Fibroblast of lung (primary cell): ENCODE data around the gene GOLGA3. TPM values are rescaled to one million over a fixed set of nuclear protein-coding genes. Genes with fewer than 3 reads are reported as not detected.
"Not testable (repeated sequence)": the region's sequence is repeated elsewhere in the genome, so short reads cannot be mapped to it uniquely, and the experiment has no call there.

ENCODE experiments used
- DNase-seq, 2 donors: peaks; one replicate each; pipeline versions ENCODE4 v3.0.0 to v3.0.0-alpha.2; 2010; ENCODE audit warnings: low read depth in 2 of 2
- H2AFZ ChIP-seq: 2 replicates; pipeline ENCODE4 v1.5.1; 2012; ENCODE audit warnings: low read length, control low read depth, inconsistent platforms
- H3K27ac ChIP-seq: 2 replicates; pipeline ENCODE4 v1.5.1; 2011; ENCODE audit warnings: low read length, control low read depth; ENCODE audit not compliant: insufficient read depth
- H3K27me3 ChIP-seq: 2 replicates; pipeline ENCODE4 v1.5.1; 2011; ENCODE audit warnings: mild to moderate bottlenecking, low read length; ENCODE audit not compliant: control insufficient read depth, insufficient read depth
- H3K36me3 ChIP-seq: 2 replicates; pipeline ENCODE4 v1.5.1; 2011; ENCODE audit warnings: low read length; ENCODE audit not compliant: control insufficient read depth, insufficient read depth
- H3K4me1 ChIP-seq: 2 replicates; pipeline ENCODE4 v1.5.1; 2011; ENCODE audit warnings: low read length; ENCODE audit not compliant: control insufficient read depth, insufficient read depth; ENCODE audit errors: extremely low read depth
- H3K4me2 ChIP-seq: 2 replicates; pipeline ENCODE4 v1.5.1; 2011; ENCODE audit warnings: low read length, control low read depth; ENCODE audit not compliant: insufficient read depth; ENCODE audit errors: extremely low read depth
- H3K4me3 ChIP-seq, 4 experiments: fragments of 200-600 bp in 1 of 4; sonication (generic) in 1 of 4; replicated peaks in 1 of 4; 2 replicates each; pipeline ENCODE4 v1.5.1; 2011 to 2016; ENCODE audit warnings: low read length in 4 of 4, low read depth in 3 of 4, mild to moderate bottlenecking in 3 of 4, control low read depth in 2 of 4, inconsistent platforms in 1 of 4, mixed read lengths in 1 of 4; ENCODE audit not compliant: insufficient read depth in 1 of 4; ENCODE audit errors: control extremely low read depth in 1 of 4
- H3K79me2 ChIP-seq: 2 replicates; pipeline ENCODE4 v1.5.1; 2012; ENCODE audit warnings: mild to moderate bottlenecking, low read length, inconsistent platforms; ENCODE audit not compliant: control insufficient read depth, insufficient read depth
- H3K9ac ChIP-seq: 2 replicates; pipeline ENCODE4 v1.5.1; 2011; ENCODE audit warnings: mild to moderate bottlenecking, low read length, control low read depth; ENCODE audit not compliant: insufficient read depth
- H3K9me3 ChIP-seq: 2 replicates; pipeline ENCODE4 v1.5.1; 2012; ENCODE audit warnings: low read depth, low read length; ENCODE audit not compliant: control insufficient read depth, insufficient read depth
- H4K20me1 ChIP-seq: 2 replicates; pipeline ENCODE4 v1.5.1; 2011; ENCODE audit warnings: low read length; ENCODE audit not compliant: control insufficient read depth, insufficient read depth; ENCODE audit errors: extremely low read depth
- EZH2 ChIP-seq: IDR thresholded peaks from 2 replicates; pipeline ENCODE4 v1.5.1; 2012; ENCODE audit warnings: low read length, control low read depth, mild to moderate bottlenecking; ENCODE audit errors: missing control alignments
- polyA plus RNA-seq, 2 donors: library from polyadenylated mRNA; depleted of rRNA in 1 of 2; stranded (reverse) in 1 of 2; unstranded in 1 of 2; fragments of >200 nt; gene quantifications; 2 replicates each; pipeline ENCODE4 v1.2.1, GENCODE V29; 2011 to 2012; ENCODE audit warnings: missing spikeins in 1 of 2
- total RNA-seq: library from RNA; depleted of rRNA; stranded (reverse); fragments of >200 nt; gene quantifications from 2 replicates; pipeline ENCODE4 v1.2.1, GENCODE V29; 2014
- TF ChIP-seq, protein P1 (sequence below), 2 donors: IDR thresholded peaks in 1 of 2; conservative IDR thresholded peaks in 1 of 2; 1 replicate in 1 of 2; 2 replicates in 1 of 2; pipeline ENCODE4 v1.5.1; 2011 to 2012; ENCODE audit warnings: low read length in 2 of 2, control low read depth in 1 of 2, inconsistent platforms in 1 of 2, low read depth in 1 of 2, mild to moderate bottlenecking in 1 of 2

GOLGA3 gene
- total and polyA plus RNA-seq, 2 donors (not counting 1 experiment from before 2014, with no cell fraction given) = 28.3 to 133 TPM

DNA sequence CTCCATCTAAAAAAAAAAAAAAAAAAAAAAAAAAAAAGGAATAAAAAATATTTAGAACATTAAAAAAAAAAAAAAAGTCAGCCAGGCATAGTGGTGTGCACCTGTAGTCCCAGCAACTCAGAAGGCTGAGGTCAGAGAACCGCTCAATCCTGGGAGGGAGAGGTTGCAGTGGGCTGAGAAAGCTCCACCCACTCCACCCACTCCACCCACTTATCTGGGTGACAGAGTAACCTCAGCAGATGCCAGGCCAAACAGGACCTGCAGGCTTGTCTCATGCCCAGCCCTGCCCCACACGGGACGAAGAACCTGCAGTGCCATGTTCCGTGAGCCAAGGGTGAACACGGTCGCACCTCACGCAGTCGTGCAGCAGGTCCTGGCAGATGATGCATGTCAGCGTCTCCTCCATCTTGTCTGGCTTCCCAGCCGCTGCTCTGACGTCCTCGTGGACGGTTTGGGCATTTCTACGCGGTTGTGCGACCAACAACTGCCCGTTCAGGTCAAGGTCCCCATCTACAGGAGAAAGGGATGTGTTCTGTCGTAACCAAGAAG is 30.1 kb upstream of the GOLGA3 start:
- Histone ChIP-seq H2AFZ (no peak overlapping the region), H3K9ac (no peak overlapping the region), H3K4me3 (no peak overlapping the region), H3K4me2 (no peak overlapping the region), H3K4me1 (no peaks in the 10 kb centered on the region), H3K27me3 (no peaks in the 10 kb centered on the region), H4K20me1 (no peaks in the 10 kb centered on the region), H3K79me2 (no peaks in the 10 kb centered on the region), H3K27ac (no peak overlapping the region), H3K36me3 (peaks cover 27% of the 10 kb centered on the region), H3K9me3 (no peaks in the 10 kb centered on the region)
- TF ChIP-seq, protein P1, sequence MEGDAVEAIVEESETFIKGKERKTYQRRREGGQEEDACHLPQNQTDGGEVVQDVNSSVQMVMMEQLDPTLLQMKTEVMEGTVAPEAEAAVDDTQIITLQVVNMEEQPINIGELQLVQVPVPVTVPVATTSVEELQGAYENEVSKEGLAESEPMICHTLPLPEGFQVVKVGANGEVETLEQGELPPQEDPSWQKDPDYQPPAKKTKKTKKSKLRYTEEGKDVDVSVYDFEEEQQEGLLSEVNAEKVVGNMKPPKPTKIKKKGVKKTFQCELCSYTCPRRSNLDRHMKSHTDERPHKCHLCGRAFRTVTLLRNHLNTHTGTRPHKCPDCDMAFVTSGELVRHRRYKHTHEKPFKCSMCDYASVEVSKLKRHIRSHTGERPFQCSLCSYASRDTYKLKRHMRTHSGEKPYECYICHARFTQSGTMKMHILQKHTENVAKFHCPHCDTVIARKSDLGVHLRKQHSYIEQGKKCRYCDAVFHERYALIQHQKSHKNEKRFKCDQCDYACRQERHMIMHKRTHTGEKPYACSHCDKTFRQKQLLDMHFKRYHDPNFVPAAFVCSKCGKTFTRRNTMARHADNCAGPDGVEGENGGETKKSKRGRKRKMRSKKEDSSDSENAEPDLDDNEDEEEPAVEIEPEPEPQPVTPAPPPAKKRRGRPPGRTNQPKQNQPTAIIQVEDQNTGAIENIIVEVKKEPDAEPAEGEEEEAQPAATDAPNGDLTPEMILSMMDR (conservative IDR thresholded peaks at IDR 0.05 in 1 of 2, IDR thresholded peaks at IDR 0.05 in 1 of 2; ENCODE audit: low read depth in 1 of 2, low read length in 2 of 2) = no peak
- no peak for TF ChIP-seq EZH2
- DNase-seq = no peak

- H3K79me2 ChIP-seq, H3K27ac ChIP-seq, H3K9me3 ChIP-seq, H3K4me2 ChIP-seq, H3K27me3 ChIP-seq, DNase-seq, H3K9ac ChIP-seq, H3K4me3 ChIP-seq, H3K4me1 ChIP-seq, H2AFZ ChIP-seq, H4K20me1 ChIP-seq: not testable (repeated sequence)
- peaks cover 41% of the 10 kb centered on the region for H3K36me3 ChIP-seq
These were observed 28.4 kb upstream of the GOLGA3 start for GRCh38 chr12:132857019-132857418.

GRCh38 chr12:132856581-132856980 is 27.9 kb upstream of the GOLGA3 start:
- Histone ChIP-seq H3K79me2 (no peaks in the 10 kb centered on the region), H3K36me3 (peaks cover 40% of the 10 kb centered on the region), H2AFZ (no peak overlapping the region), H3K9me3 (no peaks in the 10 kb centered on the region), H3K4me1 (no peaks in the 10 kb centered on the region), H3K27me3 (no peaks in the 10 kb centered on the region), H3K4me3 (no peak overlapping the region), H4K20me1 (no peaks in the 10 kb centered on the region), H3K27ac (no peak overlapping the region), H3K4me2 (no peak overlapping the region), H3K9ac (no peak overlapping the region)
- TF ChIP-seq EZH2 = no peak
- TF ChIP-seq, protein P1 (conservative IDR thresholded peaks at IDR 0.05 in 1 of 2, IDR thresholded peaks at IDR 0.05 in 1 of 2; ENCODE audit: low read depth in 1 of 2, low read length in 2 of 2) = no peak
- DNase-seq = no peak

- not testable (repeated sequence) for DNase-seq, H4K20me1 ChIP-seq, H3K4me3 ChIP-seq, H3K27me3 ChIP-seq, H3K9me3 ChIP-seq, H3K9ac ChIP-seq, H2AFZ ChIP-seq, H3K4me2 ChIP-seq, H3K4me1 ChIP-seq, H3K27ac ChIP-seq, H3K79me2 ChIP-seq
- H3K36me3 ChIP-seq = peaks cover 45% of the 10 kb centered on the region
These were observed 26.5 kb upstream of the GOLGA3 start for GRCh38 chr12:132855211-132855610.
